HepG2 (cell line): ENCODE measurements around the gene ZNF226. TPM values are rescaled to one million over a fixed set of nuclear protein-coding genes. Genes with fewer than 3 reads are reported as not detected.

Source experiments
- IKZF5 ChIP-seq: IDR thresholded peaks from 2 replicates; pipeline ENCODE4 v1.6.1; 2018; ENCODE audit warnings: missing genetic modification reagents, mild to moderate bottlenecking, missing compliant biosample characterization
- KLF9 ChIP-seq: IDR thresholded peaks from 2 replicates; pipeline ENCODE4 v1.6.1; 2016; ENCODE audit warnings: low read depth
- NFATC3 ChIP-seq: sonication (generic); formaldehyde crosslinking; IDR thresholded peaks from 2 replicates; pipeline ENCODE4 v1.5.1; 2020; ENCODE audit warnings: mild to moderate bottlenecking, missing genetic modification reagents
- RCOR2 ChIP-seq: IDR thresholded peaks from 2 replicates; pipeline ENCODE4 v1.6.1; 2016; ENCODE audit warnings: missing biosample characterization, missing genetic modification reagents
- REPIN1 ChIP-seq: sonication (generic); formaldehyde crosslinking; IDR thresholded peaks from 2 replicates; pipeline ENCODE4 v1.8.0; 2022; ENCODE audit warnings: missing genetic modification reagents, low read depth, mild to moderate bottlenecking, borderline replicate concordance
- SSRP1 ChIP-seq: IDR thresholded peaks from 2 replicates; pipeline ENCODE4 v1.6.1; 2016; ENCODE audit warnings: control low read depth
- TEAD2 ChIP-seq: sonication (generic); formaldehyde crosslinking; IDR thresholded peaks from 2 replicates; pipeline ENCODE4 v1.9.0; 2021; ENCODE audit warnings: missing genetic modification reagents
- THAP9 ChIP-seq: sonication (generic); formaldehyde crosslinking; IDR thresholded peaks from 2 replicates; pipeline ENCODE4; 2020; ENCODE audit warnings: missing genetic modification reagents, mild to moderate bottlenecking, borderline replicate concordance
- WIZ ChIP-seq: sonication (generic); formaldehyde crosslinking; IDR thresholded peaks from 2 replicates; pipeline ENCODE4 v1.5.1; 2020; ENCODE audit warnings: mild to moderate bottlenecking, missing genetic modification reagents
- ZC3H4 ChIP-seq: sonication (generic); formaldehyde crosslinking; IDR thresholded peaks from 2 replicates; pipeline ENCODE4 v1.4.0; 2020; ENCODE audit warnings: missing genetic modification reagents, borderline replicate concordance
- ZNF329 ChIP-seq: sonication (generic); formaldehyde crosslinking; IDR thresholded peaks from 2 replicates; pipeline ENCODE4 v1.9.0; 2021; ENCODE audit warnings: low read depth, mild to moderate bottlenecking, missing genetic modification reagents
- ZNF430 ChIP-seq: sonication (generic); formaldehyde crosslinking; IDR thresholded peaks from 2 replicates; pipeline ENCODE4 v1.9.0; 2021; ENCODE audit warnings: mild to moderate bottlenecking, missing genetic modification reagents
- ZNF441 ChIP-seq: sonication (generic); formaldehyde crosslinking; IDR thresholded peaks from 2 replicates; pipeline ENCODE4 v1.7.0; 2021; ENCODE audit warnings: missing genetic modification reagents, borderline replicate concordance
- ZNF557 ChIP-seq: sonication (generic); formaldehyde crosslinking; IDR thresholded peaks from 2 replicates; pipeline ENCODE4 v1.4.0; 2020; ENCODE audit warnings: missing genetic modification reagents
- ZNF615 ChIP-seq: sonication (generic); formaldehyde crosslinking; IDR thresholded peaks from 2 replicates; pipeline ENCODE4 v1.5.0; 2020; ENCODE audit warnings: mild to moderate bottlenecking, missing genetic modification reagents, borderline replicate concordance
- ZNF772 ChIP-seq: sonication (generic); formaldehyde crosslinking; IDR thresholded peaks from 2 replicates; pipeline ENCODE4 v1.5.0; 2020; ENCODE audit warnings: mild to moderate bottlenecking, missing genetic modification reagents
- ZNF781 ChIP-seq: sonication (generic); formaldehyde crosslinking; IDR thresholded peaks from 2 replicates; pipeline ENCODE4 v1.5.1; 2020; ENCODE audit warnings: borderline replicate concordance, mild to moderate bottlenecking, missing genetic modification reagents; ENCODE audit errors: not compliant biosample characterization
- polyA plus RNA-seq, 8 experiments: library from polyadenylated mRNA; depleted of rRNA in 3 of 8; stranded (reverse) in 7 of 8; unstranded in 1 of 8; fragments of >200 nt; fragmentation: Illumina TruSeq in 4 of 8; extraction: Trizol in 4 of 8; gene quantifications; 2 replicates each; pipeline versions ENCODE4 v1.2.1 to v1.2.3, GENCODE V29; 2011 to 2016; ENCODE audit warnings: low read depth in 4 of 8, missing spikeins in 1 of 8, mixed read lengths in 1 of 8; ENCODE audit not compliant: insufficient read depth in 1 of 8
- total RNA-seq, 5 experiments: library from RNA; depleted of rRNA; stranded (reverse); fragments of >200 nt; fragmentation: Illumina TruSeq; extraction: Trizol; gene quantifications; 2 replicates each; pipeline ENCODE4 v1.2.3, GENCODE V29; 2016; ENCODE audit warnings: low read depth in 1 of 5
- TF ChIP-seq, protein P1 (sequence below): sonication (generic); formaldehyde crosslinking; IDR thresholded peaks from 2 replicates; pipeline ENCODE4 v1.5.1; 2020; ENCODE audit warnings: missing genetic modification reagents, mild to moderate bottlenecking, borderline replicate concordance
- TF ChIP-seq, protein P2 (sequence below): sonication (generic); formaldehyde crosslinking; IDR thresholded peaks from 2 replicates; pipeline ENCODE4 v1.4.0; 2020; ENCODE audit warnings: mild to moderate bottlenecking, missing genetic modification reagents
- TF ChIP-seq, protein P3 (sequence below): IDR thresholded peaks from 2 replicates; pipeline ENCODE4 v1.6.1; 2012; ENCODE audit warnings: low read depth, low read length, improper control_type of control experiment
- TF ChIP-seq, protein P4 (sequence below): IDR thresholded peaks from 2 replicates; pipeline ENCODE4 v1.6.1; 2016; ENCODE audit warnings: control low read depth

The ZNF226 gene
- total and polyA plus RNA-seq, 2 of the 13 experiments (the other 11 are each of a cell fraction or from before 2014, with no cell fraction given), result 8.3 to 16.0 TPM

DNA sequence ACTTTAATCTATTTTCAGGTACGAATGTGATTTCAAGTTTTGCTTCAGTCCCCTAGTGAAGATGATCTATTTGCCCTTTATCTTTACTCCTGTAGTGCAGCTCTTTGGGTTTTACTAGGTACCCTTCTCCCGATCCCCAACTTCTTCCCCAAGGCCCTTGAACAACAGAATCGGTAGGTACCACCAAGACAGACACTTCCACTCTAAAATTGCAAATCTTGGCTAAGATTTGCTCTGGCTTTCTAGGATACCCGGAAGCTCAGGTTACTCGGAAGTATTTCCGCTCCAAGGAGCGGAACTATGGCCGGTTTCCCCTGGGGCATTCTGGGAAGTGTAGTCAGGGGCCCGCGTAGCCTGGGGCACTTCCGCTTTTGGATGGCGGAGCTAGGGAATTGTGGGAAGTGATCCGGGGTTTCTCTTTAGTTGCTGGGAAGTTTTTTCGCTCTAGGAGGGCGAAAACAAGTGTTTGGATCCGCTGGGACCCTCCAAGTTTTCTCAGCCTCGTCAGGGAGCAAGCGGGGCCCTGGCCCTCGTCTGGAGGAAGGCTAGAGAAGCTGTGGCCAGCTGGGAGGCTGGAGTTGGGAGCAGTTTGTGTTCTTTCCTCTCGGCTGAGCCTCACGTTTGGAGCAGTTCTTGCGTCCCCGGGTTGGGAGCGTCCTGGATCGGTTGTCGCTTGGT, 42.4 kb downstream of the ZNF226 start (continued):
- TF ChIP-seq RCOR2 (CRISPR knock-in tag) (no peak), WIZ (CRISPR knock-in tag) (no peak), ZNF781 (CRISPR knock-in tag) (no peak), IKZF5 (CRISPR knock-in tag) (peak; percentile 81; the same call in 1 of the 2 replicates), THAP9 (CRISPR knock-in tag) (peak; percentile 46; the same call in 1 of the 2 replicates), NFATC3 (no peak), ZNF441 (no peak), ZNF430 (CRISPR knock-in tag) (no peak), ZNF615 (no peak), TEAD2 (CRISPR knock-in tag) (no peak), SSRP1 (CRISPR knock-in tag) (no peak), KLF9 (CRISPR knock-in tag) (0 out of 2 replicates have a peak, but pooled peaks have one; percentile 24), ZC3H4 (CRISPR knock-in tag) (no peak), ZNF329 (no peak), REPIN1 (peak; percentile 51; the same call in 1 of the 2 replicates), ZNF557 (CRISPR knock-in tag) (no peak), ZNF772 (CRISPR knock-in tag) (no peak; the same call in 1 of the 2 replicates)
- TF ChIP-seq, protein P1, sequence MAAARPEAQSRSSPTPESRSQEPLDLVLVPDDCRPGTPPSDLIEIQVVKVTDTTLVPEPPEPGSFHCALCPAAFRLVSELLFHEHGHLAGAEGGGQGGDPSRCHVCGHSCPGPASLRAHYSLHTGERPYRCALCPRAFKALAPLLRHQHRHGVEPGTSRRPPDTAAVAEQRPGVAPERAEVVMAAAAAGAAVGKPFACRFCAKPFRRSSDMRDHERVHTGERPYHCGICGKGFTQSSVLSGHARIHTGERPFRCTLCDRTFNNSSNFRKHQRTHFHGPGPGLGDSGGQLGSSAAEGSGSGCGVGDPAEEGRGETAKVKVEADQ, result no peak
- TF ChIP-seq, protein P2, sequence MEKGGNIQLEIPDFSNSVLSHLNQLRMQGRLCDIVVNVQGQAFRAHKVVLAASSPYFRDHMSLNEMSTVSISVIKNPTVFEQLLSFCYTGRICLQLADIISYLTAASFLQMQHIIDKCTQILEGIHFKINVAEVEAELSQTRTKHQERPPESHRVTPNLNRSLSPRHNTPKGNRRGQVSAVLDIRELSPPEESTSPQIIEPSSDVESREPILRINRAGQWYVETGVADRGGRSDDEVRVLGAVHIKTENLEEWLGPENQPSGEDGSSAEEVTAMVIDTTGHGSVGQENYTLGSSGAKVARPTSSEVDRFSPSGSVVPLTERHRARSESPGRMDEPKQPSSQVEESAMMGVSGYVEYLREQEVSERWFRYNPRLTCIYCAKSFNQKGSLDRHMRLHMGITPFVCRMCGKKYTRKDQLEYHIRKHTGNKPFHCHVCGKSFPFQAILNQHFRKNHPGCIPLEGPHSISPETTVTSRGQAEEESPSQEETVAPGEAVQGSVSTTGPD (CRISPR knock-in tag), result no peak
- TF ChIP-seq, protein P3, sequence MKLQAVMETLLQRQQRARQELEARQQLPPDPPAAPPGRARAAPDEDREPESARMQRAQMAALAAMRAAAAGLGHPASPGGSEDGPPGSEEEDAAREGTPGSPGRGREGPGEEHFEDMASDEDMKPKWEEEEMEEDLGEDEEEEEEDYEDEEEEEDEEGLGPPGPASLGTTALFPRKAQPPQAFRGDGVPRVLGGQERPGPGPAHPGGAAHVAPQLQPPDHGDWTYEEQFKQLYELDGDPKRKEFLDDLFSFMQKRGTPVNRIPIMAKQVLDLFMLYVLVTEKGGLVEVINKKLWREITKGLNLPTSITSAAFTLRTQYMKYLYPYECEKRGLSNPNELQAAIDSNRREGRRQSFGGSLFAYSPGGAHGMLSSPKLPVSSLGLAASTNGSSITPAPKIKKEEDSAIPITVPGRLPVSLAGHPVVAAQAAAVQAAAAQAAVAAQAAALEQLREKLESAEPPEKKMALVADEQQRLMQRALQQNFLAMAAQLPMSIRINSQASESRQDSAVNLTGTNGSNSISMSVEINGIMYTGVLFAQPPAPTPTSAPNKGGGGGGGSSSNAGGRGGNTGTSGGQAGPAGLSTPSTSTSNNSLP, result no peak
- TF ChIP-seq, protein P4, sequence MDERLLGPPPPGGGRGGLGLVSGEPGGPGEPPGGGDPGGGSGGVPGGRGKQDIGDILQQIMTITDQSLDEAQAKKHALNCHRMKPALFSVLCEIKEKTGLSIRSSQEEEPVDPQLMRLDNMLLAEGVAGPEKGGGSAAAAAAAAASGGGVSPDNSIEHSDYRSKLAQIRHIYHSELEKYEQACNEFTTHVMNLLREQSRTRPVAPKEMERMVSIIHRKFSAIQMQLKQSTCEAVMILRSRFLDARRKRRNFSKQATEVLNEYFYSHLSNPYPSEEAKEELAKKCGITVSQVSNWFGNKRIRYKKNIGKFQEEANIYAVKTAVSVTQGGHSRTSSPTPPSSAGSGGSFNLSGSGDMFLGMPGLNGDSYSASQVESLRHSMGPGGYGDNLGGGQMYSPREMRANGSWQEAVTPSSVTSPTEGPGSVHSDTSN, result no peak
